Lower lobe of right lung (tissue), 2 donors: ENCODE results near the gene DOK7. TPM values are rescaled to one million over a fixed set of nuclear protein-coding genes. Genes with fewer than 3 reads are reported as not detected.
"Not testable (repeated sequence)": the region's sequence is repeated elsewhere in the genome, so short reads cannot be mapped to it uniquely, and the experiment has no call there.

Experiments
- ATAC-seq, 2 donors: fragments of 200-7000 bp; cut with Tn5 transposase; one replicate each; pipeline ENCODE4 v1.9.1; 2020 to 2022; ENCODE audit warnings: mild to moderate bottlenecking in 2 of 2, moderate library complexity in 2 of 2
- DNase-seq: peaks from one replicate; pipeline ENCODE4 v3.0.0-alpha.2; 2020
- H3K27ac ChIP-seq: fragments of 200-600 bp; one replicate; pipeline ENCODE4 v1.8.0; 2022
- H3K27me3 ChIP-seq: fragments of 200-600 bp; one replicate; pipeline ENCODE4 v1.8.0; 2022; ENCODE audit warnings: low read depth
- H3K36me3 ChIP-seq: fragments of 200-600 bp; one replicate; pipeline ENCODE4 v1.8.0; 2022; ENCODE audit warnings: mild to moderate bottlenecking
- H3K4me1 ChIP-seq: fragments of 200-600 bp; one replicate; pipeline ENCODE4 v1.8.0; 2022
- H3K4me3 ChIP-seq: fragments of 200-600 bp; one replicate; pipeline ENCODE4 v1.8.0; 2022; ENCODE audit warnings: mild to moderate bottlenecking
- H3K9me3 ChIP-seq: fragments of 200-600 bp; one replicate; pipeline ENCODE4 v1.8.0; 2022
- intact Hi-C: fragments of 100-400 bp; cut with DNase I; formaldehyde crosslinking; loops from one replicate; pipeline ENCODE4 v1.11.0; 2022
- total RNA-seq: library from RNA; stranded (reverse); fragmentation: NEBNext Ultra II Directional; extraction: Animal tissue kit (Norgen Biotek cat#: 25700); gene quantifications from one replicate; pipeline ENCODE4 v1.2.1, GENCODE V29; 2021
- TF ChIP-seq, protein P1 (sequence below): fragments of 200-600 bp; IDR thresholded peaks from one replicate; pipeline ENCODE4 v1.8.0; 2022; ENCODE audit warnings: antibody characterized with exemption, mild to moderate bottlenecking
- donor health status: DM: no; HTN: yes; CAD: no; lungs with severe emphysema.

DOK7 gene
- total RNA-seq, 1 donor from 2014 or later: 4.0 TPM

DNA sequence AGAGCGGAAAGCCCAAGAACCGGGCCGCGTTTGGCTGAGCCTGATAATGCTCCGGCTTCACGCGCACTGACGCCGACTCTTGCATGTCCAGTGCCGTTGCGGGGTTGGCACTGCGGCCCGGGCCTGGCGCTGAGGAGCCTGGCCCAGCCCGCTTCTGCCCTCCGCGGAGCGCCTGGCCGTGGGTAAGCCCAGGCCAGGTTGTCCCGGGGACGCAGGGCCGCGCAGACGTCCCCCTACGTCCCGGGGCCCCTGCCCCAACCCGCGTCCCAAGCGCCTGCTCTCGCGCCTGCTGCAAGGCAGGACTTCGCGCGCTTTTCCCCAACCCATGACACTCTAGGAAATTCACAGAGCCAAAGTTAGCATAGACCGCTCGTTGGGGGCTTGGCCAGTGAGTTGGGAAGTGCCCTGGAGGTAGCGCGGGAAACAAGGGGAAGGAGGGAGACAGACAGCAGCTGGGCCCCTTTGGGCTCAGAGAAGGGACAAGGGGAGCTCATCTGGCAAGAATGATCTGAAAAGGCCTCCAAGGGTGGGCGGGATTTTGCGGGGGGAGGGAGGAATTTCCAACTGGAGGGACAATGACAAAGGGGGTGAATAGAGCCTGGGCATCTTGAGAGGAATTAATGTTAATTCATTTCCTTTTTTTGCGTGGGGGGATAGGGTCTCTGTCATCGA, 69.8 kb downstream of the DOK7 start:
- H3K36me3 ChIP-seq: peaks cover 17% of the 10 kb centered on the region
- DNase-seq (no peak), ATAC-seq (peak; percentile 70)
- peaks cover 40% of the 10 kb centered on the region for H3K4me1 ChIP-seq
- intact Hi-C loops: no loop called here
- peak overlapping the region; percentile 93 for H3K4me3 ChIP-seq
- no peaks in the 10 kb centered on the region for H3K9me3 ChIP-seq
- H3K27me3 ChIP-seq: no peaks in the 10 kb centered on the region
- H3K27ac ChIP-seq: peak overlapping the region; percentile 78
- TF ChIP-seq, protein P1, sequence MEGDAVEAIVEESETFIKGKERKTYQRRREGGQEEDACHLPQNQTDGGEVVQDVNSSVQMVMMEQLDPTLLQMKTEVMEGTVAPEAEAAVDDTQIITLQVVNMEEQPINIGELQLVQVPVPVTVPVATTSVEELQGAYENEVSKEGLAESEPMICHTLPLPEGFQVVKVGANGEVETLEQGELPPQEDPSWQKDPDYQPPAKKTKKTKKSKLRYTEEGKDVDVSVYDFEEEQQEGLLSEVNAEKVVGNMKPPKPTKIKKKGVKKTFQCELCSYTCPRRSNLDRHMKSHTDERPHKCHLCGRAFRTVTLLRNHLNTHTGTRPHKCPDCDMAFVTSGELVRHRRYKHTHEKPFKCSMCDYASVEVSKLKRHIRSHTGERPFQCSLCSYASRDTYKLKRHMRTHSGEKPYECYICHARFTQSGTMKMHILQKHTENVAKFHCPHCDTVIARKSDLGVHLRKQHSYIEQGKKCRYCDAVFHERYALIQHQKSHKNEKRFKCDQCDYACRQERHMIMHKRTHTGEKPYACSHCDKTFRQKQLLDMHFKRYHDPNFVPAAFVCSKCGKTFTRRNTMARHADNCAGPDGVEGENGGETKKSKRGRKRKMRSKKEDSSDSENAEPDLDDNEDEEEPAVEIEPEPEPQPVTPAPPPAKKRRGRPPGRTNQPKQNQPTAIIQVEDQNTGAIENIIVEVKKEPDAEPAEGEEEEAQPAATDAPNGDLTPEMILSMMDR: no peak

- H3K4me3 ChIP-seq: no peak overlapping the region
- peaks cover 12% of the 10 kb centered on the region for H3K36me3 ChIP-seq
- no peak for ATAC-seq
- TF ChIP-seq, protein P1: no peak
- intact Hi-C loops: no loop called here
- no peaks in the 10 kb centered on the region for H3K27me3 ChIP-seq
- no peak for DNase-seq
- H3K4me1 ChIP-seq: peaks cover 39% of the 10 kb centered on the region
- no peak overlapping the region for H3K27ac ChIP-seq
- no peaks in the 10 kb centered on the region for H3K9me3 ChIP-seq
These were observed 70.3 kb downstream of the DOK7 start for GRCh38 chr4:3533423-3533820.

GRCh38 chr4:3535812-3536211, 72.7 kb downstream of the DOK7 start:
- DNase-seq: peak; percentile 21
- H3K4me3 ChIP-seq, H3K27ac ChIP-seq, ATAC-seq, H3K9me3 ChIP-seq, H3K27me3 ChIP-seq, H3K36me3 ChIP-seq, intact Hi-C loops: not testable (repeated sequence)
- H3K4me1 ChIP-seq: peaks cover 15% of the 10 kb centered on the region

DNA sequence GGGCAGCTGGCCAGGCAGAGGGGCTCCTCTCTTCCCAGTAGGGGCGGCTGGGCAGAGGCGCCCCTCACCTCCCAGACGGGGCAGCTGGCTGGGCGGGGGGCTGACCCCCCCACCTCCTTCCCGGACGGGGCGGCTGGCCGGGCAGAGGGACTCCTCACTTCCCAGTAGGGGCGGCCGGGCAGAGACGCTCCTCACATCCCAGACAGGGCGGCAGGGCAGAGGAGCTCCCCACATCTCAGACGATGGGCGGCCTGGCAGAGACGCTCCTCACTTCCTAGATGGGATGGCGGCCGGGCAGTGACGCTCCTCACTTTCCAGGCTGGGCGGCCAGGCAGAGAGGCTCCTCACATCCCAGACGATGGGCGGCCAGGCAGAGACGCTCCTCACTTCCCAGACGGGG, 75.8 kb downstream of the DOK7 start:
- H3K9me3 ChIP-seq, DNase-seq, H3K27ac ChIP-seq, intact Hi-C loops, H3K27me3 ChIP-seq, H3K4me3 ChIP-seq, H3K4me1 ChIP-seq, H3K36me3 ChIP-seq, ATAC-seq: not testable (repeated sequence)

- intact Hi-C loops: not testable (repeated sequence)
- DNase-seq: peak; percentile 4
These were observed 80.3 kb downstream of the DOK7 start for GRCh38 chr4:3543415-3543814.

More at GRCh38 chr4:3543415-3543814, 80.3 kb downstream of the DOK7 start:
- H3K9me3 ChIP-seq, H3K27ac ChIP-seq, H3K4me3 ChIP-seq, H3K27me3 ChIP-seq, ATAC-seq, H3K4me1 ChIP-seq, H3K36me3 ChIP-seq: not testable (repeated sequence)

Other genes with a start within 250 kb of the DOK7 start
- gene MSANTD1, start 214.1 kb upstream of the DOK7 start, total RNA-seq: 1.9 TPM
- gene RGS12, start 170.3 kb upstream of the DOK7 start, total RNA-seq: 59.5 TPM
- gene HGFAC, start 21.3 kb upstream of the DOK7 start, total RNA-seq: 1.0 TPM
- 224 TPM for gene LRPAP1, start 69.1 kb downstream of the DOK7 start, total RNA-seq